ENCODE results near the gene SH3BGRL3.
"Not testable (repeated sequence)": the region's sequence is repeated elsewhere in the genome, so short reads cannot be mapped to it uniquely, and the experiment has no call there.

Gene SH3BGRL3

GRCh38 chr1:26291939-26292338, 12.1 kb downstream of the SH3BGRL3 start:
- DNase-seq, result no peak

DNA sequence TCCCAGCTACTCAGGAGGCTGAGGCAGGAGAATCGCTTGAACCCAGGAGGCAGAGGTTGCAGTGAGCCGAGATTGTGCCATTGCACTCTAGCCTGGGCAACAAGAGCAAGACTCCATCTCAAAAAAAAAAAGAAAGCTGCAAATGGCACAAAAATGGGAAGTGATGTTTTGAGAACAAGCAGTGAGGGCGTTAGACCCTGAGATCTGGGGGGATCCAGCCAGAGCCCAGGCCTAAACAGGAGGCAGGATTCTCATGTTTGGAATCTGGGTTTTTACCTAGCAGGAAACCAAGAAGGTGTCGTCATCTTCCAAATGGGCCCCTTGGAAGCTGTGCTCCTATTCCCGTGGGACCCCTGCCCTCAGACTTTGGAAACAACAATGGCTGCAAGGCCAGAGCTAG, 12.8 kb downstream of the SH3BGRL3 start:
- not testable (repeated sequence) for DNase-seq

- no peak for DNase-seq
These were observed 14.1 kb downstream of the SH3BGRL3 start for GRCh38 chr1:26293911-26294463.

- no peak for DNase-seq
These were observed 15.6 kb downstream of the SH3BGRL3 start for GRCh38 chr1:26295194-26296138.

GRCh38 chr1:26296340-26297056, 16.6 kb downstream of the SH3BGRL3 start:
- DNase-seq, result no peak

DNA sequence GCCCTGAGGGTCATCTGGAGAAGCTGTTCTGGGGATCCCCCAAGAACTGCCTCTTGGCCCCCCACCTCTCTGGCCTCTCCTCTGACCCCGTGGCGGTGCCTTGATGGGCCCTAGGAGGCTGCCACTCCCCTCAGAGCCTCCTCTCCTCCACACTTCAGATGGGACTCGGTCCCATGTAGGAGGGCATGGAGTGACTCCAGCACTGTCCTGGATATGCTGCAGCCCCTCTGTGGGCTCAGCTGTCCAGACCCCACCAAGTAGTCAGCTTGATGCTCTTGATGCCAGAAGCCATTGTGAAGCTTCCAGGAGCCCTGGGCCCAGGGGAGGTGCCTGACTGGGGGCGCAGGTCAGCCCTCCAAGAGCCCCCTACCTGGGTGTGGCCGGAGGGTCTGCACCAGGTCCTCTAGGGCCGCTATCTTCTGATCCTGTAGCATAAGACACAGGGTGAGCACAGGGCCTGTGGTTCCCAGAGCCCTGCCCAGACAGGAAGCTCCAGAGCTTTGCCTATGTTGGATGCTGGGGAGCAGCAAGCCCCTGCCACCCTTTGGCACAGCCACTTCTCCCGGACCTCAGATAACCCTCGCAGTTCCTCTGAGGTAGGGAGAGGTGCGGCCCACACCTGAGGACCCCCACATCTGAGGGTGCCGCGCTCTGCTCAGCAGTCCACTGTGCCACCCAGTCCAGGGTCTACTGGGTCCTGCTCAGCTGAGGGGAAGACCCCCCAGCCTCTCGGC, 17.3 kb downstream of the SH3BGRL3 start:
- DNase-seq, result no peak

DNA sequence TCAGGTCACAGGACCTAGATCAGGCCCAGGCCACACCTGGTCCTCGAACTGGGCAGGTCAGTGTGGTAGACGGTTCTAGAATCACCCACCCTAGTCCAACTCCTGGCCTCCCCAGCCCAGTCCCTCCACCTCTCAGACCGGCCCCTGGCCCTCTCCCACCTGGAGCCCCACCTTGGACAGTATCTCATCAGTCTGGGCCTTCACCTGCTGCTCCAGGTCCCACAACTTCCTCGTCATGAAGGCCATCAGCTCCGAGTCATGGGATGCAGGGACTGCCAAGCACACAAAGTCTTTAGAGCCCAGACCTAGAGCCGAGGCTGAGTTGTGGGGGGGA, 17.9 kb downstream of the SH3BGRL3 start:
- no peak for DNase-seq

GRCh38 chr1:26300578-26301275, 20.8 kb downstream of the SH3BGRL3 start:
- no peak for DNase-seq

GRCh38 chr1:26302733-26303405, 23.0 kb downstream of the SH3BGRL3 start:
- no peak for DNase-seq

DNA sequence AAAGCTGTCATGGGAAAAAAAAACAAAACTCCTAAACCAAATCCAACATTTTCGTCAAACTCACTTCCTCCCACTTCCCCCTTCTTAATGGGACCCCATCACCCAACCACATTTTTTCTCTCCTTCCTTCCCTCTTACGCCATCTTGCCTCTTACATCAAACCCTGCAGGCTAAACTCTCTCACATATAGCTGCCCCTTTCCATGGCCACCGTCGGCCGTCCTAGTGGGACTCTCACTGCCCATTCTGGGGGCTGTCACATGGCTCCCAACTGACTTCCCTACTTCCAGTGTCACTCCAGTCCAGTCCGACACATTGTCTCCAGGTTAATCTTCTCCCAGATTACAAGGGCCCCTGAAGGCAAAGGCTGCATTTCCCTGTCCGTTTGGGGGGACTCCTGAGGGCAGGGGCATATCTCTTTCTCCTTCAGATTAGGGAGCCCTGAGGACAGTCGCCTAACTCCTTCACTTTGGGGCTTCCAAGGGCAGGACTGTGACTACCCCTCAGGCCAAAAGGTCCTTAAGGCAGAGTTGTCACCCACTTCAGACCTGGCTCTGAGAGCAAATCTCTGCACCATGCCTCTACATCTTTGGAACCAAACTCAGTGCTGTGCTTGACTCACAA, 25.9 kb downstream of the SH3BGRL3 start:
- DNase-seq, result no peak

DNA sequence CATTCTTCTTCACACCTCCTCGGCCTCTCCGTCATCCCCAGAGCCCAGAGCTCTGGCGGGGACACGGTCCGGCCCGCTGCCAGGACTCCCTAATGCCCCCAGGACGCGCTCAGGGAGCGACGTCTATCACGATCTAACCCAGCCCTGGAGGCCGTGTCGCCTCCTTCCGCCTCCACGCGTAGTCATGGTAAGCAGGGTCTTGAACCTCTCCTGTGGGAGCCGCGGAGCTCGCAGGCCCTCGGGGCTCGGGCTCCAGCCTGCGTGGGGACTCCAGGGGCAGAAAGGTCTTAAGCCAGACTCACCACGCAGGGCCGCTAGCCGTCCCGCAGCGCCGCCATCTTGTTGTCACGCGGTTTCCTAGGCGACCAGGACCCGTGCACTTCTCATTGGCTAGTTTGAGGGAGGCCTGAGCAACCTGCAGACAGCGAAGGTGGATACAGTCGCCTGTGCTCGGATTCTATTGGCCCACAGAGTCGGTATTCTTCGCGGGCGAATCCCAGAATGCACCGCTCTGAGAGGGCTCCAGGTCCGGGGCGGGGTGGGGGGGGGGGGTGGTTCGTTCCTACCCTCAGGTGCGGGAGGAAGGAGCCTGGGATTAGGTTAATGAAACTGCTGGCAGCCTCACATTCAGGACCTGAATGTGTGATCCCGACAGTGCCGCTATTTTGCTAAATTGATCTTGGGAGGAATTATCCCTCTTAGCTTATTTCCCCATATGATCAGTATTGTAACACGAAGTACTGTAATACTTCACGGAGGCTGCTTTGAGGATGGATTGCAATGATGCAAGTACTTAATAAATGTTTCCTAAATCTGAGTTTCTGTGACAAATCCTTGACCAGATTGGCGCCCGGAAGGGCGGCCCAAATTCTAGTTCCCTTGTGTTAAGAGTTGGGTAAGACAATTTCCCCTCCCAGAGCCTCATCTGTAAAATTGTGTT, 26.7 kb downstream of the SH3BGRL3 start, which contains the start of gene UBXN11:
TSS of gene UBXN11 (minus strand) at position 347 of the 940 bp plus-strand sequence. CDS start 3,753 bp downstream, outside the sequence.
- DNase-seq, result peak; percentile 94 to 96

DNA sequence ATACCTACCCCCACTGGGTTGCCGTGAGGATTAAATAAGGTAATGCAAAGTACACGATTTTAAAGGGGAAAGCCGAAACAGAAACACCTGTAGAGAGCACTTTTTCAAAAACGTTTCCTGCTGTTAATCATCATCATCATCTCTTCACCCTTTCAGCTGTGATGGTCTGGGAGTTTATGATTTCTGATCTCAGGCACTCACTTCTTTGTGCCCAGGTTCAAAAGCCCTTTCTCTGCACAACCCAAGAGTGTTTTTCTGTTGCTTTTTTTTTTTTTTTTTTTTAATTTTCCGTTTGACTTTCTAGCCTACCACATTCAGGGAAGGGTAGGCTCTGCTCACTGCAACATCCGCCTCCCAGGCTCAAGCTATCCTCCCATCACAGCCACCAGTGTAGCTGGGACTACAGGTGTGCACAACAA, 27.5 kb downstream of the SH3BGRL3 start:
- DNase-seq, result peak in 1 of 2 donors; percentile 53

DNA sequence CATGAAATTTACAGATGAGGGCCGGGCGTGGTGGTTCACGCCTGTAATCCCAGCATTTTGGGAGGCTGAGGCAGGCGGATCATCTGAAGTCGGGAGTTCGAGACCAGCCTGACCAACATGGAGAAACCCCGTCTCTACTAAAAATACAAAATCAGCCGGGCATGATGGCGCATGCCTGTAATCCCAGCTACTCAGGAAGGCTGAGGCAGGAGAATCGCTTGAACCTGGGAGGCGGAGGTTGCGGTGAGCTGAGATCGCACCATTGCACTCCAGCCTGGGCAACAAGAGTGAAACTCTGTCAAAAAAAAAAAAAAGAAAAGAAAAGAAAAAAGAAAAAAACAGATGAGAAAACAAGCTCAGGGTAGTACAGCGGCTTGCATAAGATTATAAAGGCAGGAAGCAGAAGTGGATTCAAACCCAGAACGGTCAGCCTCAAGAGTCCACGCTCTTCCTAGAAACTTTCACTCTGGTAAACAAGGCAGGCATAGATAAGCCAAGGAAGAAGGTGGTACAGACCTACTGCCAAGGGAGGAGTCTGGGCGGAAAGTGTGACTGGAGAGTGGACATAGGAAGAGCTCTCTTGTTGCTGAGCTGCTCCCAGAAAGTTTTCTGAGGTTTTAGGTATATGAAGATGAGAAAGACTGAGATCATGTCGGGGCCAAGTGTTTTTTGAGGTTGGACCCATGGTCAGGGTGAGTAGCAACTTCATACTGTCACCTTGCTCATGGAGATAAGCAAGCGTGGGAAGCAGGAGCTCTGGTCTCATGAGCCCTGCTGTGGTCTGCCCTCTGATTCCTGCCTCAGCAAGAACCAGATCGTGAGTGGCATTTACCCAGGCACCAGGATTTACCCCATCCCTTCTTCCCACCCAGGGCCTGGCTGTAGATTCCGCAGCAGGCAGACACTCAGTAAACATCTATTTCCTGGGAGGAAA, 28.3 kb downstream of the SH3BGRL3 start:
- DNase-seq, result not testable (repeated sequence)

GRCh38 chr1:26314501-26314900, 34.6 kb downstream of the SH3BGRL3 start:
- DNase-seq, result no peak

DNA sequence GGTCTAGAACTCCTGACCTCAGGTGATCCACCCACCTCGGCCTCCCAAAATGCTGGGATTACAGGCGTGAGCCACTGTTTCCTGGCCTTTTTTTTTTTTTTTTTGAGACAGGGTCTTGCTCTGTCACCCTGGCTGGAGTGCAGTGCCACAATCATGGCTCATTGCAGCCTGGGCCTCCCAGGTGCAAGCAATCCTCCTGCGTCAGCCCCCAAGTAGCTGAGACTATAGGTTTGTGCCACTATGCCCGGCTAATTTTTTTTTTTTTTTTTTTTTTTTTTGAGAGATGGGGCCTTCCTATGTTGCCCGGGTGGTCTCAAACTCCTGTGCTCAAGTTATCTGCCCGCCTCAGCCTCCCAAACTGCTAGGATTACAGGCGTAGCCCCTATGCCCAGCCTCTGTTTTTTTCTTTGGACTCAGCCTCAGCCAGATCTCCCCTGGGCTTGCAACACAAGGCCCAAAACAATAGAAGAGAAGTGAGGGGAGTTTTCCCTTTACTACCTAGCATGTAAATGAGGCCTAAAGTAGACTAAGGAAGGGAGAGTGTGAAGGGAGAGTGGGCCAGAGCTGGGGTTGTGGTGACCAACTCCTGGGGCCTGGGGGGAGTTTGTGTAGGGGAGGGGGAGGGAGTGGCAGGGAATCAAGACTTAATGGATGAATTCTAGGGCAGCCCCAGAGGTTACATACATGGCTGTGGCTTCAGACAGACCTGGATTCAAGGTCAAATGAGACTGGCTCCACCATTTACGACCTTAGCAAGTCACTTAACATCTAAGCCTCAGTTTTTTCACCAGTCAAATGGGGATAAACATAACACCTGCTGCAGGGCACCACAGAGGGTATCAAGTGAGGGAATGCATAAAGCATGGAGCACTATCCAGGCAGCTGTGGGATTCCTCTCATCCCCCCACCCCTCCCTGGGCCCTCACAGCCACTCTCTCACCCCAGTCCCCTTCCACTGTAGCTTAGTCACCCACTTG, 36.3 kb downstream of the SH3BGRL3 start:
- DNase-seq, result no peak

GRCh38 chr1:26317146-26317545, 37.3 kb downstream of the SH3BGRL3 start:
- no peak for DNase-seq

DNA sequence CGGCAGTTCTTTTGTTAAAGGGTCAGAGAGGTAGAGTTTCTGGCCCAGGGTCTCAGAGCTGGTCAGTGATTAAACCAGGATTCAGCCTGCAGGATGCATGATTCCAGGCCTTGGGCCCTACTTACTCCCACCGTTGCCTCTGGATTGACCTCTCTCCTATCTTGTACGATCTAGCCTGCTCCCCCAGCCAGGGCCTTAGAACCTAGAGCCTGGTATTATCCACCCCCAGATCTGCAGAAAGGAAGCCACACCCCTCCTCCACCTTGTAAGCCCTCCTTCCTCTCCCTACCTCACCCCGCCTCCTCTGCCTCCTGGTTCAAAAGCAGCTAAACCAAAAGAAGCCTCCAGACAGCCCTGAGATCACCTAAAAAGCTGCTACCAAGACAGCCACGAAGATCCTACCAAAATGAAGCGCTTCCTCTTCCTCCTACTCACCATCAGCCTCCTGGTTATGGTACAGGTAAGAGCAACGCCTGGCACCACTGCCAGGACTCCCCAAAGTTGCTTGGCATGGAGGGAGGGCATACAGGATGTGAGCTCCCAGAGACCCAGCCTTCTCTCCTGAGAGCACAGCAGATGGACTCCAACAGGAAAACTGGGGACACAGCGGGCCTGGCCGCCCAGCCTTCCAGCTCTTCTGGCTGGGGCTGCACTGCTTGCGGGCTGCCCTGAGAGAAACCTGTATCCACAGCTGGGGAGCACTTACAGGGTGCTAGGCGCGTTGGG, 37.9 kb downstream of the SH3BGRL3 start, which contains the start of gene CD52:
TSS of gene CD52 (plus strand) at position 347 of the 726 bp plus-strand sequence. CDS start at position 407, 60 bp downstream.
- DNase-seq, result peak; percentile 79 to 84
